GM18511 (cell line): ENCODE data around the gene PREP.
"Not testable (repeated sequence)": the region's sequence is repeated elsewhere in the genome, so short reads cannot be mapped to it uniquely, and the experiment has no call there.

ENCODE experiments used
- ATAC-seq: cut with Tn5 transposase; IDR thresholded peaks from one replicate; pipeline ENCODE4 v1.9.1; 2021; ENCODE audit warnings: mild to moderate bottlenecking, moderate library complexity; ENCODE audit not compliant: unreplicated experiment

The PREP gene

GRCh38 chr6:105346052-105346451 lies 56.8 kb downstream of the PREP start:
- ATAC-seq: no peak

DNA sequence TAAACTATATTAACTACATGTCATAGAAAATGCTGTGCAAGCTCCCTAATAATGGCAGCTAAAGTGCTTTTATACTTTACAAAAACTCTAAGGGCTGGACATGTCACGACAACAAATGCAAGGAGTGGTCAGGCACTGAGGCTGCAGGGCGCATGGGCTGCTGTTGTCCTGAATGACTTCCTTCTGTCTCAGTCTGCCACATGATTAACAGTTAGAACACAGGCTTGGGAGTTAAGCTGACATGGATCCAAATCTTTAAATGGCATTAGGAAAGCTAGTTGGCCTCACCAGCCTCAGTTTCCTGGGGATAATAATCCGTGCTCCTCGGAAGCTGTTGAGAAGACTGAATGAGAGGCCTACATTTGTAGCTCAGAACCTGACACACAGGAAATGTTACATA lies 57.4 kb downstream of the PREP start:
- ATAC-seq: no peak

DNA sequence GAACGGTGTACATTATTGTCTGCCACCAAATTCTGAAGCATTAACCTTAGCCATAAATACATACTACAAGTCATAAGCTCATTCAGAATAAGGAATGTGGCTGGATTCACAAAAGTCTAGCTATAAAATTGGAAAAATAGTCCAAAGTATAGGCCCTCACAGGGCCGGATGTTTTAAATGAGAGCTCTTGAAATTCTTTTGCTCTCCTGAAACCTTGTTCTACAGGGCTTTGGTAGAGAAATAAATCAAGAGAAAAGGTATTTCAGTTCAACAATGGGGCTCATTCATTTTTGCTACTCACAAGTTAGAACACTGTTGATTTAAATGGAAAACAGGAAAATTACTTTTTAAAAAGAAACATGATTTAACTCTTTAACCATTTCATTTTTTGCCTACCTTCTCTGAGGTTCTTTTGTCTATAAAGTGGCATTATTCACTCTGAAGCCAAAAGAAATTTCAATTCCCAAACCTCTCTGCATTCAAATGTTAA lies 58.0 kb downstream of the PREP start:
- ATAC-seq: no peak

DNA sequence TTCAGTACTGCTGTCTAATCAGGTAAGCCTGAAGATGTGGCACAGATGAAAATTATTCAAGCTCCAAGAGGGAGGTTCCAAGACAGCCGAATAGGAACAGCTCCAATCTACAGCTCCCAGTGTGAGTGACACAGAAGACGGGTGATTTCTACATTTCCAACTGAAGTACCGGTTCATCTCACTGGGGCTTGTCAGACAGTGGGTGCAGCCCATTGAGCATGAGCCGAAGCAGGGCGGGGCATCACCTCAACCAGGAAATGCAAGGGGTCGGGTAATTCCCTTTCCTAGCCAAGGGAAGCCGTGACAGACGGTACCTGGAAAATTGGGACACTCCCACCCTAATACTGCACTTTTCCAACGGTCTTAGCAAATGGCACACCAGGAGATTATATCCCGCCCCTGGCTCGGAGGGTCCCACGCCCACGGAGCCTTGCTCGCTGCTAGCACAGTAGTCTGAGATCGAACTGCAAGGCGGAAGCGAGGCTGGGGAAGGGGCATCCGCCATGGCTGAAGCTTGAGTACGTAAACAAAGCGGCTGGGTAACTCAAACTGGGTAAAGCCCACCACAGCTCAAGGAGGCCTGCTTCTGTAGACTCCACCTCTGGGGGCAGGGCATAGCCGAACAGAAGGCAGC lies 64.4 kb downstream of the PREP start:
- ATAC-seq: not testable (repeated sequence)

DNA sequence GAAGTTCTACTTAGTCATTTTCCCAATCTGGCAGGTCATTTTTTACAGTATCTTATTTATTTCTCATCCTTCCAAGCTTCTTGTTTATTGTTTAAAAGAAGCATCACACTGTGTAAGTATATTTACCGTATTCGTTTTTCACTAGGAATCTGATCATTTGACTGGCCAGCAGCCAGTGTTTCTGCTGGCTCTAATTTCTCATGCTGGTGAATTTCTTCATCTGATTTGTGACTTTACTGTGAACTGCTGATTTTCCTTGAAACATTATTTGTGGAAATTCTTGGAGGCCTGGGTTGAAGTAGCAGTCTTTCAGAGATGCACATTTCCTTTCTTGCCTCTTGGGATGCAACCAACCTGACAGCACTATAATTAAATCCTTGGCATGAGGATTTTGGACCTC lies 65.9 kb downstream of the PREP start:
- no peak for ATAC-seq

GRCh38 chr6:105332576-105332975 lies 70.3 kb downstream of the PREP start:
- ATAC-seq: no peak

- no peak for ATAC-seq
Observed at GRCh38 chr6:105331927-105332326, 71.0 kb downstream of the PREP start.

- no peak for ATAC-seq
Observed at GRCh38 chr6:105330913-105331312, 72.0 kb downstream of the PREP start.

GRCh38 chr6:105330364-105330763 lies 72.5 kb downstream of the PREP start:
- ATAC-seq: no peak

DNA sequence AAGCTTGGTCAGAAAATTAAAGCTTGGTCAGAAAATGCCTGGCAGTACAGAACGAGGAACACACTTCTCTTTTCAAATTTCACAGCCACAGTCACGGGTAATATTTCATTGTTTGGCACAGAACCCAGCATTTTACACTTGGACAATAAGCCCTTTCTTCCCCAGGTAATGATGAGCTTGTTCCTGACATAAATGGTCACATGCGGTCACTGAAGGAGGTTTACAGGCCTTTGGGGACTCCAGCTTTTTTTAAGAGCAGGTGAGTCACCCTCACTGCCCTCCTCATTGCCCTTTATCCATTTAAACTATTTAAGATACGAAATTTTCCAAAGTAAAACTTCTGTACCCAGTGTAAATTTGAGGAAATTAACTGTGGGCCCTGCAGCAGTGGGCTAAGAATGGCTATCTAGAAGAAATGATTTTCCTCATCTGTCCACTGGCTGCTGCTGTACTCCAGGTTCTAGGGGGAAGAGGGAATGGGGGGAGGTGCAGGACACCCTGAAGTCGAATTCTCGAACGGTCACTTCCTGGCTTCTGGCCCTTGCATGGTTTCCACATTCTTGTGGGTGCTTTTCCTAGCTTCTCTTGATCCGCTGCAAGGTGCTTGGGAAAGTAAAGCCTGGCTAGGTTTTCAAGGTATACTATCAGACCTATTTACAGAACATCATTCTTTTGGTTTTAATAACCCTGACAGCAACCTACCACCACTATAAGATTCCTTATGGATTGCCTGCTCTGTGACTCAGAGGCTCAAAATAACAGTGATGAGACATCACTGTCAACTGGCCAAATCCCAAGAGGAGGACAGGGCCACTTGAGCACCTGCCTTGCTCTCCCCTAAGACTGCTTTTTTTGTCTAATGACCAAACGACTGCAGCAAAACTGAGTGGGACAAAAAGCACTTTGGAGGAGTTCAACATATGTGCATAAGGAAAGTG lies 75.8 kb downstream of the PREP start:
- ATAC-seq: no peak

DNA sequence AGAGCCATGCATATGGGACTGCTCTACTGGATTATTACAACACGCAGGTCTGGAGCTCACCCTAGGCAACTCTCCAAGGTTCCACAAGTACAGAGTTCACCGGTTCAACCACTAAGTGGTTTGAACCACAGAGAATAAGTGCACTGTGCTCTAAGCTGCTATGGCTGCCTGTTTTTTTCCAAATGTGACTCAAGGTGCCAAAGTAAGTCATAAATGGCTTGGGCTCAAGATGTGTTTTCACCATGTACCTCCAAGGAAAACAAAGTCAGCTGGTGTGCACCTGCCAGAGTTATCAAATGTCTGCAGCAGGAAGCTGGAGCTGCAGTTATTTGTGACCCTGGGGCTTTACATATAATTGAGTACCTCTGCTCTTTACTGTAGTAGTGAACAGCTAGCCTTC lies 76.7 kb downstream of the PREP start:
- no peak for ATAC-seq

GRCh38 chr6:105324386-105324950 lies 78.4 kb downstream of the PREP start:
- ATAC-seq: no peak

GRCh38 chr6:105322499-105323225 lies 80.2 kb downstream of the PREP start:
- ATAC-seq: no peak

GRCh38 chr6:105321728-105322127 lies 81.2 kb downstream of the PREP start:
- no peak for ATAC-seq

DNA sequence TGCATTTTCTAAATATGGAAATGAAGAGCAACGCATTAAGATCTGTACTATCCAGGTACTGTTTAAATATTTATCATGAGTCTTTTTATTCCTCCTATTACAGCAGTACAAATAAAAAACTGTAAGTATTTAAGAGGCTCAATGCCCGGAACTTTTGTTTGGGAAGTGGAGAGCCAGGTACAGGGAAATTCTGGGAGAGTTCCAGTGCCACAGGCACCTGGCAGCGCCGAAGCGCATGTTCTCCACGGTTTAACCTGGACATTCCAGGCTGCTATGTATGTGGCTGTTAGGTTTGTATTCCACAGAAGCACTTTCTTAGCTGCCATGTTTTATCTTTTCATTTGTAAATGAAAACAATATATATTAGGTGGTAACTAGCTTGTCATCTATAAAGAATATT lies 81.7 kb downstream of the PREP start:
- no peak for ATAC-seq

GRCh38 chr6:105320765-105321164 lies 82.1 kb downstream of the PREP start:
- no peak for ATAC-seq

GRCh38 chr6:105320271-105320670 lies 82.6 kb downstream of the PREP start:
- ATAC-seq: no peak

DNA sequence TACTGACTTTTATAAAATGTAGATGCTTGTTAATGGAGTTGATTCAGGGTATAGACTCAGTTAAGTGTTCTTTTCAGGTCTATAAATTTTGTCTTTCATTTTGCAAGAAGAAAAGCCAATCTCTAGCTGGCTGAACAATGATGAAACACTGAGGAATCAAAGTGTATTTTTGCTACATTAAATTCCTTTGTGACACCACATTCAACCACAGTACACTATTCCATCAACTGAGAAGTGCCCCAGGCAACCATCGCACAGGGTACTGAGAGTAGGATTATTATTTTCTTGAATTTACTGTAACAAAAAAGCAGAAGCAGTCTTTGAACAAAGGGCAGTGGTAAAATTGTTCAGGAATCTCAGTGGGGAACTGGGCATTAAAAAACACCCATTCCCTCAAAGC lies 83.6 kb downstream of the PREP start:
- ATAC-seq: no peak

GRCh38 chr6:105318660-105319059 lies 84.2 kb downstream of the PREP start:
- no peak for ATAC-seq

- ATAC-seq: no peak
Observed at GRCh38 chr6:105317607-105318533, 85.0 kb downstream of the PREP start.
